GM21786 (cell line): ENCODE results near the gene FBXL12.
"Not testable (repeated sequence)": the region's sequence is repeated elsewhere in the genome, so short reads cannot be mapped to it uniquely, and the experiment has no call there.

Experiments
- ATAC-seq: cut with Tn5 transposase; IDR thresholded peaks from one replicate; pipeline ENCODE4 v1.9.1; 2021; ENCODE audit not compliant: unreplicated experiment

FBXL12 gene

GRCh38 chr19:9818734-9819595 lies at the start of gene FBXL12:
FBXL12 (minus strand) TSS chr19:9819079; CDS start chr19:9818813, 266 bp downstream.
- peak; percentile 77 for ATAC-seq

GRCh38 chr19:9865732-9866501 lies 47.0 kb upstream of the FBXL12 start:
- ATAC-seq, result no peak

- no peak for ATAC-seq
Measured at GRCh38 chr19:9863759-9864158, 44.9 kb upstream of the FBXL12 start.

GRCh38 chr19:9862938-9863337 lies 44.1 kb upstream of the FBXL12 start:
- ATAC-seq, result no peak

GRCh38 chr19:9861503-9861902 lies 42.6 kb upstream of the FBXL12 start:
- no peak for ATAC-seq

GRCh38 chr19:9860407-9860806 lies 41.5 kb upstream of the FBXL12 start:
- ATAC-seq, result no peak

- no peak for ATAC-seq
Measured at GRCh38 chr19:9858766-9859165, 39.9 kb upstream of the FBXL12 start.

GRCh38 chr19:9857920-9858746 lies 39.3 kb upstream of the FBXL12 start:
- no peak for ATAC-seq

GRCh38 chr19:9857076-9857721 lies 38.3 kb upstream of the FBXL12 start:
- ATAC-seq, result no peak

- ATAC-seq, result no peak
Measured at GRCh38 chr19:9856609-9857008, 37.7 kb upstream of the FBXL12 start.

- no peak for ATAC-seq
Measured at GRCh38 chr19:9854282-9854846, 35.5 kb upstream of the FBXL12 start.

GRCh38 chr19:9850235-9850959 lies 31.5 kb upstream of the FBXL12 start:
- ATAC-seq, result no peak

GRCh38 chr19:9849791-9850190 lies 30.9 kb upstream of the FBXL12 start:
- no peak for ATAC-seq

GRCh38 chr19:9848762-9849161 lies 29.9 kb upstream of the FBXL12 start:
- no peak for ATAC-seq

- ATAC-seq, result no peak
Measured at GRCh38 chr19:9848060-9848459, 29.2 kb upstream of the FBXL12 start.

- ATAC-seq, result no peak
Measured at GRCh38 chr19:9847087-9847671, 28.3 kb upstream of the FBXL12 start.

GRCh38 chr19:9843626-9844273 lies 24.9 kb upstream of the FBXL12 start:
- not testable (repeated sequence) for ATAC-seq

- no peak for ATAC-seq
Measured at GRCh38 chr19:9842834-9843625, 24.2 kb upstream of the FBXL12 start.
